Aortic smooth muscle cell (primary cell): Measurements from ENCODE around the gene OR10A5. TPM values are rescaled to one million over a fixed set of nuclear protein-coding genes. Genes with fewer than 3 reads are reported as not detected.

Experiments used
- total RNA-seq: library from RNA; depleted of rRNA; stranded (reverse); fragments of >200 nt; gene quantifications from 2 replicates; pipeline ENCODE4 v1.2.3, GENCODE V29; 2014

OR10A5 gene
- total RNA-seq = not detected in 2 replicates

DNA sequence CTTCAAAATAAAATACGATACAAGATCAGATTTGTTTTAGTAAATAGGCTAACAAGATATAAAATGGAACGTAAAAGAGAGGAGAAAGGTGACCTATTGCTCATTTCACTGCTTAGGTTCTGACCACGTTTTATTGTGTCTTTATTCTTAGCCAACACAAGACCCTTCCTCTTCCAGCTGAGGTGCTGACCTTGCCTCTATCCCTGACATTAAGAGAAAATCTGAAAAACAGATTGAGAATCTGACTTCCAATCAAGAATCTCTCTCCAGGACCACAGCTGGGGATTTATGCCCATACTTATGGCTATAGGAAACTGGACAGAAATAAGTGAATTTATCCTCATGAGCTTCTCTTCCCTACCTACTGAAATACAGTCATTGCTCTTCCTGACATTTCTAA lies at the start of gene OR10A5:
Gene OR10A5 (plus strand): TSS at position 301 of the 400 bp plus-strand sequence. CDS start 0 bp downstream, at position 301.

DNA sequence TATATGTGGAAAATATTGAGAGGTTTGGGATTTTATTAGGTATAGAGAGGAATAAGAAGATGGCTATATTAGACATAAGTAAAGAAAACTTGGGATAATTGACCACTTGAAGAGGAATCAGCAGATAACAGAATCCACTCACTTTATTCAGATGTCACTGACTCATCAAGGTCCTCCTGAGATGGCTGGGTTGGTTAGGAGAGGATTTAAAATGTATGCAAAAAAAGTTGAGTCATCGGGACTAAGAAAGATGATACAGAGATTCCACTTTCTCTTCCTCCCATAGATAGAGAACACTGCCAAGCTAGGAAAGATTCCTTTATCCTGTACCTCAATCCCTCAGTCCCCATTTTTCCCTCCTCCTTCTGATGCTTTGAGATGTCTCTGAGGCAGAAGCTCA lies 46.1 kb upstream of the OR10A5 start, which contains the start of gene OR6A2:
Gene OR6A2 (minus strand): TSS at position 288 of the 400 bp plus-strand sequence. CDS start 3,981 bp downstream, outside the sequence.

DNA sequence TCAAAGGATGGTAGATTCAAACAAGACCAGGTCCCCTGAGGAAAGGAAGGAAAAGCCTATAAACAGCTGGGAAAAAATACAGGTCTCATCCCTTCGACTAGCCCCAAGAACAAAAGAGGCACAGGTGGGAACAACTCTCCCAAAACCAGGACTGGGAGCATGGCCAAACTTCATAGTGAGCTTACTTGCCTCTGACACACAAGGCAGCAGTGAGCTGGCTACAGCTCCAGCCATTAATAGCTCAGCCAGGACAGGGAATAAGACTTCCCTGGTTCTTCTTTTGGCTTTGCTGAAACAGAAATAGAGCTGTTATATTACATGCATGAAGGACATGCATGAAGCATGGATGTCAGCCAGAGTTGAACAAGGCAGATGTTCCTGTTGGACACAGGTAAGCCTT lies 17.5 kb downstream of the OR10A5 start, which contains the start of gene OR10A2:
Gene OR10A2 (plus strand): TSS at position 97 of the 400 bp plus-strand sequence. CDS start 6,698 bp downstream, outside the sequence.

GRCh38 chr11:6876325-6876724 lies 30.8 kb downstream of the OR10A5 start, which contains the start of gene OR10A4:
OR10A4 (plus strand) TSS chr11:6876625; CDS start chr11:6876648, 23 bp downstream.

DNA sequence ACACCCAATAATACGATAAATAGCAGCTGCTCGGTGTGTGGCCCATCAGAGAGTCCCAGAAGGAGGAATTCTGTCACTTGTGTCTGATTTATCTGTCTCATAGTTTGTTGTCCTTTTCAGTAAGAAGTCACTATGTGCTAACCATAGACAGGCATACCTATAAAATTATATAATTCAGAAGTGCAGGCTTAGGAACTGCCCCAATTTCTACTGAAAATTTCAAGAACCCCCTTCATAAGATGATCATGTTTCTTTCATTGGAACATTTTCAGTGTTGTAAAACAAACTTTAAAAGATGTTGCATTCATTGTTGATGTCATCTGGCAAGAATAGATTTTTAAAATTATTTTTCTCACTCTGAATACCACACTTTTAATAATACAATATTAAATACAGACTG lies 46.9 kb downstream of the OR10A5 start, which contains the start of gene OR2D2:
Gene OR2D2 (minus strand): TSS at position 101 of the 400 bp plus-strand sequence. CDS start 0 bp downstream, at position 101.

Other genes with a start within 250 kb of the OR10A5 start
- 9.8 and 10.4 TPM in 2 replicates for gene RRP8, start 242.1 kb upstream of the OR10A5 start, total RNA-seq
- 271 and 344 TPM in 2 replicates for gene ILK, start 241.9 kb upstream of the OR10A5 start, total RNA-seq
- gene TAF10, start 233.5 kb upstream of the OR10A5 start, total RNA-seq = 82.8 and 93.4 TPM in 2 replicates
- 65.3 and 150 TPM in 2 replicates for gene TPP1, start 226.3 kb upstream of the OR10A5 start, total RNA-seq
- 5.4 and 22.3 TPM in 2 replicates for gene DCHS1, start 189.9 kb upstream of the OR10A5 start, total RNA-seq
- gene MRPL17, start 162.3 kb upstream of the OR10A5 start, total RNA-seq = 85.9 and 111 TPM in 2 replicates
- gene OR2AG2, start 73.7 kb upstream of the OR10A5 start, total RNA-seq = 0.13 and 0.19 TPM in 2 replicates
- gene OR2AG1, start 62.7 kb upstream of the OR10A5 start, total RNA-seq = not detected in 2 replicates
- gene OR6A2, start 46.0 kb upstream of the OR10A5 start, total RNA-seq = 0.13 and 0.19 TPM in 2 replicates
- gene OR10A2, start 17.4 kb downstream of the OR10A5 start, total RNA-seq = not detected in 2 replicates
- not detected in 2 replicates for gene OR10A4, start 30.9 kb downstream of the OR10A5 start, total RNA-seq
- 0.13 and 0.44 TPM in 2 replicates for gene OR2D2, start 46.8 kb downstream of the OR10A5 start, total RNA-seq
- not detected in 2 replicates for gene OR2D3, start 75.3 kb downstream of the OR10A5 start, total RNA-seq
- 2.5 and 4.0 TPM in 2 replicates for gene ZNF215, start 80.7 kb downstream of the OR10A5 start, total RNA-seq
- 4.7 and 4.8 TPM in 2 replicates for gene ZNF214, start 174.7 kb downstream of the OR10A5 start, total RNA-seq
- 0.37 and 0.92 TPM in 2 replicates for gene NLRP14, start 174.8 kb downstream of the OR10A5 start, total RNA-seq
- 0.13 TPM in 1 of 2 replicates, not detected in the other for gene RBMXL2, start 243.3 kb downstream of the OR10A5 start, total RNA-seq